WTC11 (cell line): ENCODE measurements around the gene TMEM43. TPM values are rescaled to one million over a fixed set of nuclear protein-coding genes. Genes with fewer than 3 reads are reported as not detected.
A peak's percentile ranks its signal among the peaks of the same experiment; 100 is the strongest.
"Not testable (repeated sequence)": the region's sequence is repeated elsewhere in the genome, so short reads cannot be mapped to it uniquely, and the experiment has no call there.

ENCODE experiments used
- ATAC-seq: fragments of 200-7000 bp; cut with Tn5 transposase; 2 replicates; pipeline ENCODE4 v1.10.0; 2021; ENCODE audit warnings: mild to moderate bottlenecking, moderate library complexity
- Bru-seq: library from RNA; stranded (reverse); fragments of 400-500 nt; gene quantifications from one replicate; lab custom pipeline; 2021; lab: Mats Ljungman, UMichigan
- CTCF ChIA-PET: fragments of 300-600 bp; sonication (Branson Sonifier 250); formaldehyde crosslinking; loops from one replicate; lab custom pipeline; 2021; ENCODE audit warnings: antibody characterized with exemption; lab: Charles Lee
- POLR2A ChIA-PET: fragments of 350-600 bp; sonication (Branson Sonifier 250); formaldehyde crosslinking; loops from one replicate; lab custom pipeline; 2021; ENCODE audit warnings: antibody characterized with exemption; lab: Charles Lee
- DNase-seq: peaks from one replicate; pipeline ENCODE4 v3.0.0; 2021; ENCODE audit warnings: low spot score
- H3K27ac Mint-ChIP-seq: 2 replicates; pipeline ENCODE4 v1.8.0; 2021; ENCODE audit warnings: mixed read lengths
- H3K27me3 Mint-ChIP-seq: 2 replicates; pipeline ENCODE4 v1.8.0; 2021; ENCODE audit warnings: low read depth, mild to moderate bottlenecking, moderate library complexity, mixed read lengths
- H3K36me3 Mint-ChIP-seq: 2 replicates; pipeline ENCODE4 v1.8.0; 2021; ENCODE audit warnings: mixed read lengths
- H3K4me1 Mint-ChIP-seq: 2 replicates; pipeline ENCODE4 v1.8.0; 2022; ENCODE audit warnings: mixed read lengths
- H3K4me3 Mint-ChIP-seq: 2 replicates; pipeline ENCODE4 v1.8.0; 2021; ENCODE audit warnings: mild to moderate bottlenecking, moderate library complexity, mixed read lengths
- H3K9me3 Mint-ChIP-seq: 2 replicates; pipeline ENCODE4 v1.8.0; 2021; ENCODE audit warnings: mixed read lengths
- CDX4 ChIP-seq: fragments of 250-450 bp; sonication (Bioruptor Pico); IDR thresholded peaks from 2 replicates; pipeline ENCODE4 v1.9.0; 2021; ENCODE audit warnings: moderate library complexity, mild to moderate bottlenecking, inconsistent platforms, borderline replicate concordance
- E2F1 ChIP-seq: sonication (generic); formaldehyde crosslinking; IDR thresholded peaks from 2 replicates; pipeline ENCODE4 v1.8.0; 2022; ENCODE audit warnings: mild to moderate bottlenecking, missing genetic modification reagents
- E2F4 ChIP-seq: sonication (generic); formaldehyde crosslinking; IDR thresholded peaks from 2 replicates; pipeline ENCODE4 v1.8.1; 2022; ENCODE audit warnings: low read depth, mild to moderate bottlenecking, moderate library complexity, missing genetic modification reagents, borderline replicate concordance
- GABPB1 ChIP-seq: sonication (generic); formaldehyde crosslinking; IDR thresholded peaks from 2 replicates; pipeline ENCODE4 v1.8.1; 2023; ENCODE audit warnings: mild to moderate bottlenecking, missing genetic modification reagents
- GRHL2 ChIP-seq: fragments of 250-450 bp; sonication (Bioruptor Pico); IDR thresholded peaks from 2 replicates; pipeline ENCODE4 v1.8.0; 2022; ENCODE audit warnings: mild to moderate bottlenecking, moderate library complexity; ENCODE audit not compliant: insufficient replicate concordance, severe bottlenecking
- GTF2I ChIP-seq: fragments of 250-450 bp; sonication (Bioruptor Pico); conservative IDR thresholded peaks from 2 replicates; pipeline ENCODE4 v1.4.0; 2021; ENCODE audit warnings: mild to moderate bottlenecking
- IRF2 ChIP-seq: sonication (generic); formaldehyde crosslinking; IDR thresholded peaks from 2 replicates; pipeline ENCODE4 v1.8.0; 2022; ENCODE audit warnings: low read depth, missing genetic modification reagents, borderline replicate concordance
- JAZF1 ChIP-seq: fragments of 250-450 bp; sonication (Bioruptor Pico); IDR thresholded peaks from 2 replicates; pipeline ENCODE4 v1.9.0; 2021; ENCODE audit warnings: moderate library complexity, mild to moderate bottlenecking, inconsistent platforms
- MYBL2 ChIP-seq: sonication (generic); formaldehyde crosslinking; IDR thresholded peaks from 2 replicates; pipeline ENCODE4 v1.8.1; 2023; ENCODE audit warnings: mild to moderate bottlenecking, moderate library complexity, missing genetic modification reagents
- RORB ChIP-seq: fragments of 250-450 bp; sonication (Bioruptor Pico); IDR thresholded peaks from 2 replicates; pipeline ENCODE4 v1.9.0; 2021; ENCODE audit warnings: mild to moderate bottlenecking
- SP1 ChIP-seq: sonication (generic); formaldehyde crosslinking; conservative IDR thresholded peaks from 2 replicates; pipeline ENCODE4 v1.8.1; 2022; ENCODE audit warnings: missing genetic modification reagents
- TEAD1 ChIP-seq: sonication (generic); formaldehyde crosslinking; IDR thresholded peaks from 2 replicates; pipeline ENCODE4 v1.8.0; 2022; ENCODE audit warnings: mild to moderate bottlenecking, missing genetic modification reagents
- TP53 ChIP-seq: sonication (generic); formaldehyde crosslinking; IDR thresholded peaks from 2 replicates; pipeline ENCODE4 v1.8.1; 2023; ENCODE audit warnings: mild to moderate bottlenecking, missing genetic modification reagents
- USF1 ChIP-seq: sonication (generic); formaldehyde crosslinking; IDR thresholded peaks from 2 replicates; pipeline ENCODE4 v1.8.0; 2022; ENCODE audit warnings: mild to moderate bottlenecking, missing genetic modification reagents
- ZBTB43 ChIP-seq: sonication (generic); formaldehyde crosslinking; IDR thresholded peaks from 2 replicates; pipeline ENCODE4 v1.8.1; 2023; ENCODE audit warnings: mild to moderate bottlenecking, missing genetic modification reagents
- ZNF121 ChIP-seq: sonication (generic); formaldehyde crosslinking; IDR thresholded peaks from 2 replicates; pipeline ENCODE4 v1.8.0; 2023; ENCODE audit warnings: missing genetic modification reagents
- long read RNA-seq, 3 experiments: library from RNA in 1 of 3; library from capped mRNA in 1 of 3; library from polyadenylated mRNA in 1 of 3; unstranded in 2 of 3; stranded (forward) in 1 of 3; transcript quantifications; one replicate each; pipeline ENCODE4 v2.0.0, GENCODE V29; 2021
- total RNA-seq: library from RNA; stranded (reverse); gene quantifications from 3 replicates; pipeline ENCODE4 v1.2.3, GENCODE V29; 2021

The TMEM43 gene
- total RNA-seq = 23.9 to 27.7 TPM (median 24.1 TPM) in 3 replicates
- percentile 74 among the genes with signal in this experiment for Bru-seq, nascent RNA
- long read RNA-seq, experiment 1, transcript TMEM43-201 (12 exons, 3,341 nt) = major isoform, 198 of 235 reads
- long read RNA-seq, experiment 1, partial matches to known transcripts = 14 of 235 reads
- long read RNA-seq, experiment 1, other reads (novel, unspliced or antisense) = 23 of 235 reads
- long read RNA-seq, experiment 2, transcript TMEM43-201 (12 exons, 3,341 nt) = major isoform, 16 of 47 reads
- long read RNA-seq, experiment 2, partial matches to known transcripts = 20 of 47 reads
- long read RNA-seq, experiment 2, other reads (novel, unspliced or antisense) = 11 of 47 reads
- long read RNA-seq, experiment 3, transcript TMEM43-201 (12 exons, 3,341 nt) = major isoform, 21 of 22 reads
- long read RNA-seq, experiment 3, partial matches to known transcripts = 0 of 22 reads
- long read RNA-seq, experiment 3, other reads (novel, unspliced or antisense) = 1 of 22 reads

GRCh38 chr3:14124615-14125192 is at the start of gene TMEM43, which contains the start of gene CHCHD4:
TSS of gene TMEM43 (plus strand) at chr3:14125052. CDS start at chr3:14125194, 142 bp downstream.
TSS of gene CHCHD4 (minus strand) at chr3:14124870. CDS start at chr3:14124676, 194 bp downstream.
- H3K27me3 Mint-ChIP-seq = no peaks in the 10 kb centered on the region
- POLR2A ChIA-PET = interaction anchor here (0.6 to 2.2 kb wide), 5 partner anchors 21 to 229 kb away, joined by 3 to 17 read pairs (median 3); partner anchors contain the start of genes LSM3 and XPC
- H3K36me3 Mint-ChIP-seq = peaks cover 39% of the 10 kb centered on the region
- H3K4me3 Mint-ChIP-seq = peak within 1 kb of the TSS; percentile 100
- TF ChIP-seq E2F1 (CRISPR knock-in tag) (0 out of 2 replicates have a peak, but pooled peaks have one; percentile 32), GRHL2 (CRISPR knock-in tag) (no peak), E2F4 (CRISPR knock-in tag) (0 out of 2 replicates have a peak, but pooled peaks have one; percentile 59), MYBL2 (0 out of 2 replicates have a peak, but pooled peaks have one; percentile 2), TP53 (CRISPR knock-in tag) (no peak), JAZF1 (no peak), GABPB1 (CRISPR knock-in tag) (0 out of 2 replicates have a peak, but pooled peaks have one; percentile 11), USF1 (CRISPR knock-in tag) (0 out of 2 replicates have a peak, but pooled peaks have one; percentile 7), GTF2I (CRISPR knock-in tag) (no peak), ZBTB43 (CRISPR knock-in tag) (0 out of 2 replicates have a peak, but pooled peaks have one; percentile 7), IRF2 (CRISPR knock-in tag) (no peak), RORB (CRISPR knock-in tag) (no peak), ZNF121 (CRISPR knock-in tag) (no peak), CDX4 (no peak), TEAD1 (peak; percentile 52; the same call in 1 of the 2 replicates), SP1 (CRISPR knock-in tag) (peak; percentile 75)
- peak within 1 kb of the TSS; percentile 96 for H3K27ac Mint-ChIP-seq
- peak; percentile 99 for DNase-seq
- peaks cover 22% of the 10 kb centered on the region for H3K9me3 Mint-ChIP-seq
- CTCF ChIA-PET = interaction anchor here (0.6 to 5.6 kb wide), 12 partner anchors 11 to 341 kb away, joined by 3 to 98 read pairs (median 4); partner anchors contain the start of genes LSM3 and XPC
- peak; percentile 79 for ATAC-seq
- peaks cover 40% of the 10 kb centered on the region for H3K4me1 Mint-ChIP-seq

GRCh38 chr3:14075233-14075632 is 49.6 kb upstream of the TMEM43 start:
- ATAC-seq, H3K4me3 Mint-ChIP-seq, H3K27ac Mint-ChIP-seq, POLR2A ChIA-PET, DNase-seq, CTCF ChIA-PET, H3K4me1 Mint-ChIP-seq: not testable (repeated sequence)
- Mint-ChIP-seq H3K36me3 (peaks cover 27% of the 10 kb centered on the region), H3K9me3 (peaks cover 53% of the 10 kb centered on the region), H3K27me3 (peaks cover 16% of the 10 kb centered on the region)
